RPMI8226 (cell line): Measurements from ENCODE around the gene THBS3.
A peak's percentile ranks its signal among the peaks of the same experiment; 100 is the strongest.
"Not testable (repeated sequence)": the region's sequence is repeated elsewhere in the genome, so short reads cannot be mapped to it uniquely, and the experiment has no call there.

Experiments used
- DNase-seq: peaks from one replicate; pipeline ENCODE4 v3.0.0-alpha.2; 2015

THBS3 gene

DNA sequence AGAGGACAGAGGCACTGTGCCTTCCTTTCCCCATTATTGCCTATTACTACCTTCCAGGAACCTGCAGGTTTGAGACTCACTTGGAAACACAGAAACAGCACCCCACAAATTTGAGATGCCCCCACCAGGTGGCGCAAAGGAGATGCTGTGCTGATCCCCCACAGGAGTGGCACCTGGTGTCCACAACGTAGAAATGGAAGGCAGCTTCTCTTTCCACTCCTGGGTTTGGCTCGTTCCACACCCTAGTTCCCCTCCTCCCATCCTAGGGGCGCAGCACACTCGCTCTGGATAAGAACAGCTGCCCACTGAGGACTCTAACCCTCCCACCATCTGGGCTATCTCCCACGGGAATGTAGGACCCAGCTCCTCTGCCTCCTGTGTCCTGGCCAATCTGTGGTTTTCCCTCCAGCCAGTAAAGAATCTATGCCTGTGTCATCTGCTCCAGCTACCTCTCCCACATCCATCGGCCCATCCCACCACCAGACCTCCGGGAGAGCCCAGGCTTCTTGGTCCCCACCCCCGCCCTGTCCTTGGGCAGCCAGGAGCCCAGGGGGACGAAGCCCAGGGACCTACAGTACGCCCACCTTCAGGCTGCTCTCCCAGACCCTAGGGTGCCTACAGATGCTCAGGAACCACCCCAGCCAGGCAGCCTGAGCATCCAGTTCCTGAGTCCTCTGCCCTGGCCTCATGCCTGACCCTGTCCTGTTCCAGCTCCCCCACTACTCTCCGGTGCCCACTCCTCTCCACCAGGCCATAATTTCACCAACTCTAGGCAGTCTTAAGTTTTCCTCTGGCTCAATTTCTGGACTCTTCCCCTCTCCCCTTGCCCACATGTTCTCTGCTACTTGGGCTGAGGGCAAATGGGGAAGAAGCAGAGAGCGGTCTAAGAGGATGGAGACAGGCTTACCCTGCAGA lies 549 bp downstream of the THBS3 start:
- peak; percentile 95 for DNase-seq

DNA sequence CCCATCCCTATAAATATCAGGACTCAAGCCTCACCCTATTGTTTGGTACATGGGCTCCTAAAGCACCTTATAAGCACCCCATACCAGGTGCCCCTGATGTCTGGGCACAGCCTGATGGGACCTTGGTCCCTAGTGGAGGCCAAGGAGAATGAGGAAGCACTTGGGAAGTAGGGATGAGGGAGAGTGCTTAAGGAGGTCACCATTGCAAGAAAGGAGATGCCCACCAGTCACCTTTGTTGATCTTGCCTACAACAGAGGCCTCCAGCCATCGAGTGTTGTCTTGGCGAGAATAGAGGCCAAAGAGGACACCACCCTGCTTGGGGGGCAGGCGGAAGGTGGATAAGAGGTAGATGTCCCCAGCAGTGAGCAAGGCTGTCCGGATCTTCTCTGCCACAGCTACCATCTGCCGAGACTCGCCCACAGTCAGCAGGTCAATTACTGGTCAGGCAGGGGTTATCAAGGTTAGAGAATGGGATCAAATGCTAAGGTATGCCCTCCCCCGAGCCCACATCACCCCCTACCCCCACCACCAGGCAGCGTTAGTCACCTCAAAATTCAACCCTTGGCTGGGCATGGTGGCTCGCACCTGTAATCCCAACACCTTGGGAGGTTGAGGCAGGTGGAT lies 1.6 kb downstream of the THBS3 start:
- no peak for DNase-seq

DNA sequence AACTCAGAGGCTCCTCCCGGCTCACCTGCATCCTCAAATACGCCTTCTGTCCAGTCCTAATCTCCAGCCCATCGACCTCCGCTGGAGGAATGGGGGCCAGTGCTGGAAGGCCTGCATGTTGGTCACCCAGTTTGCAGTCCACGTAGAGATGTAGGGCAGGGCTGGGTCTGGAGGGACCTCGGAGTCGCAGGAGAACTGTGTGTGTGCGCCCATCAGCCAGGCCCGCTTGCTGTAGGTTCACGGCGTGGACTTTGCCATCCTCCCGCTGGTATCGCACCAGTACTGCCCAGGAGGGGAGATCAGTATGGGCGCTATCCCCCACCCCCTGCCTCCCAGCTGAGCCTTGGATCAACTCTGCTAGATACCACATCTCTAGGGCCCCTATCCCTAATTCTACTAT lies 2.7 kb downstream of the THBS3 start:
- DNase-seq = no peak

DNA sequence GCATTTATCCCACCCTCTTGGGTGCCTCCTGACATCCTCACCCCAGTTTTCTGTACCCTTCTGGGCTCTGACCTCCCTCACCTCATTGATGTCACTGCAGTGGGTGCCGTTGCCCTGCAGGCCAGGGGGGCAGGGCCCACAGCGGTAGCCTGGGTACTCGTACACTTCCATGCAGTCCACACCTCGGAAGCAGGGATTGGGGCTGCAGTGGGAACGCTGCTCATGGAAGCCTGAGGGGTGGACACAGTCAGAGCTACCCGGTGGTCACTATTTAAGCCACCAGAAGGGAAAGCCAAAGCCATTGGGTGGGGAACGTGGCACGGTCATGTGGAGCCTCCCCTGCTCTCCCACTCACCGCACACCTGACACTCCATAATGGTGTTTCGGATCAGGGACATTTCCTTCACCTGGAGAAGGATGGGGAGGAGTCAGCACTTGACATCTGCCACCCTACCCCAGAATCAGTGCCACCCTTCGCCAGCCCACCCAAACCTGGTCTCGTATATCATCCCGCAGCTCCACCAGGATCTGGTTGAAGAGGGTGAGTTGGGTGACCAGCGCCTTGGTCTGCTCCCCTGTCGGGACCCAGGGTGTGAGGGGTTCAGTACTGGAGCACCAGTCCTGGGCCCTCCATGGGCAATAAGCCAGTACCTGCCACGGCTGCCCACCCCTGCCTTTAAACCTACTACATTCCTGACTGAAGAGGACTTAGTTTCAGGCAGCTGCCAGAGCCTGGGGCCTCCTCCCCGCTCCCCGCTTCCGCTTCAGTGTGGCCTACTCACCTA lies 4.8 kb downstream of the THBS3 start:
- no peak for DNase-seq

DNA sequence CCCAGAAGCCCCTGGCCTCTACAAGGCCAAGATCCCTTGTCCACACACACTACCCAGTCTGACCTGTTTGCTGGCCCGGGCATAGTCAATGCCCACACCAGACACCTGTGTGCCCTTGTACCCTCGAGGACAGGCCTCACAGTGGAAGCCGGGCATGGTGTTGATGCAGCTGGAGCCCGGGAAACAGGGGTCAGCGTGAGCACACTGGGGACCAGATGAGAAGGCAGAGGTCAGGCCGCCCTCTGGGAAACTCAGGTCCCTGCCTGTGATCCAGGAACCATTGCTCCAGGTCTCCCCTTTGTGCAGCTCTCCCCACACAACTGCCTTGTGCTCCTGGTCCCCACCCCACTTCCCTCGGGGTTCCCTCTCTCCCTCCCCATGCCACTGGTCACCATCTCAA lies 5.5 kb downstream of the THBS3 start:
- no peak for DNase-seq

DNA sequence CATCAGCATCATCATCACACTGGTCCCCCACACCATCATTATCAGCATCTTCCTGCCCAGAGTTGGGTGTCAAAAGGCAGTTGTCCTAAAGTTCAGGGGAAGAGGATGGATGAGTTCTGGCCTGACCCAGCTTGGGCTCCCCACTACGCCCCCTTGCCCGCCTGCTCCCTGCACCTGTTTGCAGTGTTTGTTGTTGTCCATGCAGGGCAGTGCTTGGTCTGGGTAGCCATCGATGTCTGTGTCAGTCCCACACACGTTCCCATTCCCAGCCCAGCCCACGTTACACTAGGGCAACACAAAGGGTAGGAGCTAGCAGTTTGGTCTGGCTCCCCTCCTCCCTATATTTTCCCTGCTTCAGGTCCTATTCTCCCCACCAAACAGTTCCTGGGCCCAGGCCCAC lies 6.8 kb downstream of the THBS3 start:
- DNase-seq = no peak

DNA sequence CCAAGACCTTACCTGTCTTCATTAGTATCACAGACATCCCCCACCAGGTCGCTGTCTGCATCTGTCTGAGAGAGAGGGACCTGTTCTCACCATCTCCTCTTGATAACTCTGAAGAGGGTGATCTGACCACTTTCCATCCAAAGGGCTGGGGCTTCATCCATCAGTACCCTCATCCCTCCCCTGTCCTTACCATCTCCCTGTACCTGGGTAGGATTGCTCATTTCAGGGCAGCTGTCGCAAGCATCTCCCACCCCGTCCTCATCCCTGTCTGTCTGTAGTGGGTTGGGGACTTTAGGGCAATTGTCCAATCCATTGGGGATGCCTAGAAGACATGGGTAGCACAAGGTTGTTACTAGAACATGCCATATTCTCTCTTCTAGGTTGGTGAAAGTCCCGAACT lies 7.9 kb downstream of the THBS3 start:
- no peak for DNase-seq

DNA sequence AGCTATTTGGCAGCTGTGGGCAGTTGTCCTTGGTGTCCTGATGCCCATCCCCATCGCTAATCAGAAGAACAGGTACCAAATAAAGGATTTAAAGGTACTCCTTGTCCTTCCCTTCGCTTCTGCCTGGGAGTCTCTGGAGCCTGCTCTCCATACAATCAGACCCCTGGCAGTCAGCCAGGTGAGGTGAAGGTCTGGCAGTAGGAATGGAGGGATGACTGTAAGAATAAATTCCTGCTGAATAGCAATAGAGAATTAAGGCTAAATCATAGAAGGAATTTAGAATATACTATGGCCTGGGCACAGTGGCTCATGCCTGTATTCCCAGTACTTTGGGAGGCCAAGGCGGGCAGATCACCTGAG lies 9.2 kb downstream of the THBS3 start:
- DNase-seq = no peak

DNA sequence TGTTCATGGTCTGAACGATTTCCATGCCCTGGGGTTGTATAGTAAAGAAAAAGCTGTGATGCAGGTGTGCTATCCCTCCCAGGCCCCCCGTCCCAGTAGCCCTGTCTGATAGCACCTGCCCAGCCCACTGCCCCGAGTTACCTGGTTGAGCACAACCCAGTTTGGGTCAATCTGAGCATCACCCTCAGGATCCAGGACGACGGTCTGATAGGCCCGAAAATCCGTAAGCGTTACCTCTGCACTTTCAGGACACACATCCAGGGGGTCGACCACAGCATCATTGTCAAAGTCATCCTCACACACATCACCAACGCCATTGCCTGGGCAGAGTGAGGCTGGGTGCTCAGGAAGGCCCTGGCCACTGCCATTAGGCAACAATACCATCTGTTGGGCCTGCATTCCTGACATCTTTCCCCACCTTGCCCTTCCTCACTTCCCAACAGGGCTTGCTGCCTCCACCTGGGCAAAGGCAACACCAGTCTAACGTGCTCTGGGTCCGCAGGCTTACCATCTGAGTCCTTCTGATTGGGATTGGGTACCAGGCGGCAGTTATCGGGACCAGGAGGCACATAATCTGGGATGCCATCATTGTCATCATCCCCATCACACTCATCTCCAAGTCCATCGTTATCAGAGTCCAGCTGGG lies 9.7 kb downstream of the THBS3 start:
- no peak for DNase-seq

DNA sequence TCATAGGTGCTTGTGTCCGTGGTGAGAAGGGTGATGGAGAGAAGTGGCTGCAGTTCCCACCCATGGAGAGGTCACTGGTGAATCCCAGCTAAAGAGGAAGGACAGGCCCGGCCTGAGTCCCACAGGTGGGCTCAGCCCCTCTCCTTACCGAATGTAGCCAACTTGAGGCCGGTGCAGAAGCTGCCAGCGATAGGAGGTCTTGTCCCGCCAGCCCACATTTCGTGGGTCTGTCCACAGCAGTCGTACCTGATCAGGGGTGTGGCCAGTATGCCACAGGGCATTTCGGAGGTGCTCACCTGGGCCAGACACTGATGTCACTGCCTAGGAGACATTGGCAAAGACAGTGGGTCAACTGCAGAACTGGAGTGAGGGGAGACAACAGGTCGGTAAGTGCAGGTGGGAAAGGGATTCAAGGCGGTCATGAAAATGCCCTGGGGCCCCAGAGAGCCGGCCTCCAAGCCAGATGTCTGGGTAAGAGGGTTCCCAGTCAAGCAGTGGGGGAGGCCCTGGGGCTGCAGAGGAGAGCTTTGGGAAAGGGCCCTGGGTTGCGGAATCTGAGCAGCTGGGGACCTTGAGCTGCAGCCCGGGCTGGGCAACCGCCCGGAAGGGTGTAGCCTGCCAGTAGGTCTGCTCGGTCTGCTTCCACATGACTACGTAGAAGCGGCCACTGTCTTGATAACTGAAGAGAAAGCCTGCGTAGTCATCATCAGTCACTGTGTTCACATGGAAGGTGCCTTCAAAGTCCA lies 10.6 kb downstream of the THBS3 start:
- no peak for DNase-seq

DNA sequence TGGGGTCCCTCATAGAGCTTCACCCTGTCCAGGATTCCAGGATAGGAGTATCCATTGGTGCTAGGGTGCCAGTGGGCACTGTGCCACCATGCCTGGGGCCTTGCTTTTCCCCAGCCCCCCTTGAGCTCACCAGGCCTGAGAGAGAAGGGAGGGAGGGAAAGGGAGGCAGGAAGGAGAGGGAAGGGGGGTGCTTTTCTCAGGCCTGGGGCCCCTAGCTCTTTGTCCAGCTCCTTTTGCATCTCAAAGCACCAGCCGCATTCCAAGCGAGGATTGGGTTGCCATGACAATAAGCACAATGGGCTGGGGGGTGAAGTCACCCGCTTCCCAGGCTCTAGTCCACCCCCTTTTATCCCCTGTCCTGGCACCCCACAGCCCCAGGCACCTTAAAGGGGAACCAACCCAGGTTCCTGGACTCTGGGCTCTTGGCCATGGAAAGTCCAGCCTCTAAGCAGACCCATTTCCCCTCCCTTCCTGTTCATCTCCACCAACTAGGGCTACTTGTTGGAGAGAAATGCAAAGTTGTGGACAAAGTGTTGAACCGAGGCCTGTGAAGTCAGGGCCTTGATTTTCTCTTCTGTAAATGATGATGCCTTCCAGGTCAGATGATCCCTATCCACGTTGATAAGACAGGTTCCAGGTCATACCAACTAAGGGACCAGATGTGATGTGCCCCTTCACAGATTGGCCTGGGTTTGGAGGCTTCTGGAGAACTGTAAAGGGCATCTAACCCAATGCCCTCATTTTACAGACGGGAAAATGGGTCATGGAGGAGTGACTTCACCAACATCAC lies 11.4 kb downstream of the THBS3 start:
- DNase-seq = no peak

DNA sequence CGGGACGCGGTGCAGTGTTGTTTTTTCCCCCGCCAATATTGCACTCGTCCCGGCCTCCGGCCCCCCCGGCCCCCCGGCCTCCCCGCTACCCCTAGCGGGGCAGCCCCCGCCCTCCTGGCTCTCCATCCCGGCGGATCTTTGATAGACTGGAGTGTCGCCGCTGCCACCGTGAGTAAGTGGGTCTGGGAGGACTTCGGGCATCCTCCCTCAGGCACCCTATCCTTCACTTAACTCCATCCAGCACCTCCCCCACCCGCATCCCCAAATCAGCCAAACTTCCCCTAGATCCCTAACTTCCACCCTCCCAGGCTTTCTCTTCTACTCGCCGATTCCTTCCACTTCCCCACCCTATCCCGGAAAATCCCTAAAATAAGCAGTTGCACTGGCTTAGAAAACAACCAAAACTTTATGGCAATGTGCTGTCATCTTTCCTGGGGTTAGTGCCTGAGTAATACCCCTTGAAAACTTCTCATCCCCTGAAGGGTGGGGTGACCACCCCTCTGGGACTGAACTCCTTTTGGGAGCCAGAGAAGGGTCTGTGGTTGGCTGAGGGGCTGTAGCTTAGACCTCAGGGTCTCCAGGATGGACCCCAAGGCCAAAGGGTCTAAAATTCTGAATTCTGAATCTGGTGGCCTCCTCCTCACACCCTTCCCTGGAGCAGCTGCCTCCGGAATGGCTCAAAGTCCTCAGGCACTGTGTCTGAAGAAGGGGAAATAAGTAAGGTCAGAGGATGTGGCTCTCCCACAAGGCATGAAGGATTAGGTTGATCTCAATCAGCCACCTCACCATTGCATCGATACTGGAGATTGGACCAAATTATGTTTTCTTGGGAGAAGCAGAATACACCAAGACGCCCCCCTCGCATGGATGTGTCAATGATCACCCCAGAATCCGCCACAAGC lies 12.2 kb downstream of the THBS3 start:
- DNase-seq = no peak

DNA sequence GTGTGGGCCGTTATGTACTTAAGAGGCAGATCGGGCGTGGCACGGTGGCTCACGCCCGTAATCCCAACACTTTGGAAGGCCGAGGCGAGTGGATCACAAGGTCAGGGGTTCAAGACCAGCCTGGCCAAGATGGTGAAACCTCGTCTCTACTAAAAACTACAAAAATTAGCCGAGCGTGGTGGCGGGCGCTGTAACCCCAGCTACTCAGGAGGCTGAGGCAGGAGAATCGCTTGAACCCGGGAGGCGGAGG lies 13.8 kb downstream of the THBS3 start:
- DNase-seq = not testable (repeated sequence)

DNA sequence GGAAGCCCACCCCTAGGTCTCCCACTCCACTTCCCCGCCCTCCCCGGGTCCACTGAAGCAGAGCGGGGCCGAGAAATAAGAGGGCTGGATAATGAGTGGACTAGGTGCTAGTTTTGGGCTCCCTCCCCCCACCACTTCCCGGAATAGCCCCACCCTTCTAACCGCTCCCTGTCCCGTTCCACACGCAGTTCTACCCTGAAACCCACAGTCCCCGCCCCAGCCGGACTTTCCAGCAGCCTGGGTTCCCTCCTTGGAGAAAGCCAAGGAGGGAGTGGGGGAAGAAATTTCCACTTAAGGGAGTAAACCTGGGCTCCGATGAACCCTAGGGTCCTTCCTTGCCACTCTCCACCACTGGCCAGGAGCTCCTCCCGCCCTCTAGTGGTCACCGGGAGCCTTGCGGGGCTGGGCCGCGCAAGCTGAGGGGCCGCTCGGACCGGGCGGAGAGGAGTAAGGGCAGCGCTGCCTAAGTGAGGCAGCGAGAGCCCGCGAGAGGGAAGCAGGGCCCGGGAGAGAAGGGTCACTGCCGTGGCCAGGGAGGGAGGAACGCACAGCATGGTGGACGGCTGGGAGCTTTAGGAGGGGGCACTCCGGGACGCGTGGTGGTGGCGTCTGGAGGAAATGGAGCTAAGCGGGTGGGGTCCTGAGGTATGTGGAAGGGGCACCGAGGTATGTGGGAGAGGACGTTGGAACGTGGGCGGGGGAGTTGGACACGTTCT lies 14.3 kb downstream of the THBS3 start:
- DNase-seq = peak; percentile 94

DNA sequence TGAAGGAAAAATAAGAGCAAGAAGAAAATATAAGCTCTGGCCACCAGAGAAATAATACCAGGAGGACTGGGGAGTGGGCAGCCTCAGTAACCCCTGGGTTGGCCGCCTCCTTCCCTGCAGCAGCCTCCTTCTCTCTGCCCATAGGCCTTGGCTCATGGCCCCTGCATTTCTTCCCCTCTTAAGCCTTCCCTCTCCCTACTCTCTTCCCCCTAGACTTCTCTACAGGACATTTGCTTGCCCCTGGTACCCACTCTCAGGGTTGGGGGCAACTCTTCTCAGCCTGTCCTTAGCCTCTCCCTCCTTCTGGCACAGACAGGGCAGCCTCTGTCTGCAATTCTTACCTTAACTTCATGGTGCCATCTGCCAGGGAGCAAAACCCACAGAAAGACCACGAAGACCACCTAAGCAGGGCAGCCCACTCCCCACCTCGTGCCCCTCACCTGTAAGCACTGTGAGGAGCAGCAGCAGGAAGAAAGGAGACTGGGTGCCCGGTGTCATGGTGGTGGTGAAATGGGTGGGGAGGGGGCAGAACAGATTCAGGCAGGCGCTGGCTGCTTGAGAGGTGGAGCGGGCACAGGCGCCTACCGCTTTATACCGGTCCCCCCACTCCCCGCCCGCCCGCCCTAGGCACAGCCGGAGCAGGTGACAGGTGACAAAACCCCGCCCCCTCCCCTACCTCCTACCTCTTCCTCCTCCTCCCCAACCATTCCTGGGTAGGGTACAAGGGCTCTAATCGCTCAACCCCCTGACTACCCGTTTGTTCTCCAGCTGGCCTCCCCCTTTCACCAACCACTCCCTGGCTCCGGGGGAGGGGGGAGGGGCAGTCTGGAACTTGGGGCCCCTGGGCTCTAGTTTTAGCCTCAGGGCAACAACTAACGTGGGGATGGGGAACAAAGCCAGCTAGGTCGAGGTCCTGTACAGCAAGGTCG lies 15.1 kb downstream of the THBS3 start:
- peak; percentile 92 for DNase-seq

DNA sequence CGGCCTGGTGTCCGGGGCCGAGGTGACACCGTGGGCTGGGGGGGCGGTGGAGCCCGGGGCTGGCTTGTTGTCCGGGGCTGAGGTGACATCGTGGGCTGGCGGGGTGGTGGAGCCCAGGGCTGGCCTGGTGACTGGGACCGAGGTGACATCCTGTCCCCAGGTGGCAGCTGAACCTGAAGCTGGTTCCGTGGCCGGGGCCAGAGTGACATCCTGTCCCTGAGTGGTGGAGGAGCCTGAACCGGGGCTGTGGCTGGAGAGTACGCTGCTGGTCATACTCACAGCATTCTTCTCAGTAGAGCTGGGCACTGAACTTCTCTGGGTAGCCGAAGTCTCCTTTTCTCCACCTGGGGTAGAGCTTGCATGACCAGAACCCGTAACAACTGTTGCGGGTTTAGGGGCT lies 15.8 kb downstream of the THBS3 start:
- DNase-seq = no peak

DNA sequence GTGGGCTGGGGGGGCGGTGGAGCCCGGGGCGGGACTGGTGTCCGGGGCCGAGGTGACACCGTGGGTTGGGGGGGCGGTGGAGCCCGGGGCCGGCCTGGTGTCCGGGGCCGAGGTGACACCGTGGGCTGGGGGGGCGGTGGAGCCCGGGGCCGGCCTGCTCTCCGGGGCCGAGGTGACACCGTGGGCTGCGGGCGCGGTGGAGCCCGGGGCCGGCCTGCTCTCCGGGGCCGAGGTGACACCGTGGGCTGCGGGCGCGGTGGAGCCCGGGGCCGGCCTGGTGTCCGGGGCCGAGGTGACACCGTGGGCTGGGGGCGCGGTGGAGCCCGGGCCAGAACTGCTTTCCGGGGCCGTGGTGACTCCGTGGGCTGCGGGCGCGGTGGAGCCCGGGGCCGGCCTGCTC lies 17.8 kb downstream of the THBS3 start:
- not testable (repeated sequence) for DNase-seq

DNA sequence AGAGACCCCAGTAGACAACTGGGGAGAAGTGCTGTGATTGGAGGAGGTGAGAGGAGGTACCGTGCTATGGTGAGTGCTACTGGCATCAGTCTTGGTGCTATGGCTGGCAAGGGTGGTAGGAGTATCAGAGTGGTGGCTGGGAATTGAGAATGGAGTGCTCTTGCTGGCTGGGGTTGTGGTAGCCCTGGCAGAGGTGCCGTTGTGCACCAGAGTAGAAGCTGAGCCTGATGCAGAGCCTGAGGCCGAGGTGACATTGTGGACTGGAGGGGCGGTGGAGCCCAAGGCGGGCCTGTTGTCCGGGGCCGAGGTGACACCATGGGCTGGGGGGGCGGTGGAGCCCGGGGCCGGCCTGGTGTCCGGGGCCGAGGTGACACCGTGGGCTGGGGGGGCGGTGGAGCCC lies 19.4 kb downstream of the THBS3 start:
- no peak for DNase-seq

DNA sequence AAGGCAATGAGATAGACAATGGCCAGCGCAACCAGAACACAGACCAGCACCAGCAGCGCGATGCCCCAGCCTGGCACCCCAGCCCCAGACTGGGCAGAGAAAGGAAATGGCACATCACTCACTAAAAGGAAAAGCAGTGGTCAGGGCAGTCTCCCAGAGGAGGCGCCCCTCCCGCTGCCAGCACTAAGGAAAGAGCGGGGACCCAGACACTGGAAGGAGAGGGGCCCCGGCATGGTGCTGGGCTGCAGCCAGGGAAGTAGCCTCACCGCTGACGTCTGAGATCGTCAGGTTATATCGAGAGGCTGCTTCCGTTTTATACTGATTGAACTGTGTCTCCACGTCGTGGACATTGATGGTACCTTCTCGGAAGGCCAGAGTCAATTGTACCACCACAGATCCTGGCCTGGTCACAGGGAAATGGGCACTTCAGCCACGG lies 20.2 kb downstream of the THBS3 start:
- DNase-seq = no peak
